Gastrocnemius medialis (tissue), 4 donors: ENCODE data around the gene GABARAPL2. TPM values are rescaled to one million over a fixed set of nuclear protein-coding genes. Genes with fewer than 3 reads are reported as not detected.
A peak's percentile ranks its signal among the peaks of the same experiment; 100 is the strongest.

ENCODE experiments used
- ATAC-seq, 2 donors: fragments of 150-250 bp; one replicate each; pipeline ENCODE4 v1.9.1; 2016
- DNase-seq, 2 donors: peaks; one replicate each; pipeline ENCODE4 v3.0.0-alpha.2; 2019
- H3K27ac ChIP-seq, 4 donors: fragments of 200-600 bp; sonication (generic); 1 replicate in 1 of 4; 2 replicates in 3 of 4; pipeline ENCODE4 v1.5.1; 2016 to 2018; ENCODE audit warnings: mild to moderate bottlenecking in 2 of 4, moderate library complexity in 1 of 4
- H3K27me3 ChIP-seq, 3 donors: fragments of 200-600 bp; sonication (generic) in 2 of 3; 1 replicate in 1 of 3; 2 replicates in 2 of 3; pipeline versions ENCODE4 v1.5.1 to v1.6.0; 2016 to 2019; ENCODE audit warnings: mild to moderate bottlenecking in 1 of 3, moderate library complexity in 1 of 3
- H3K36me3 ChIP-seq, 2 donors: fragments of 200-600 bp; sonication (generic) in 1 of 2; one replicate each; pipeline ENCODE4 v1.5.1; 2017 to 2018
- H3K4me1 ChIP-seq, 2 donors: fragments of 200-600 bp; sonication (generic) in 1 of 2; one replicate each; pipeline ENCODE4 v1.5.1; 2016 to 2017; ENCODE audit warnings: mild to moderate bottlenecking in 2 of 2
- H3K4me3 ChIP-seq, 4 donors: fragments of 200-600 bp; sonication (generic) in 3 of 4; 1 replicate in 1 of 4; 2 replicates in 3 of 4; pipeline ENCODE4 v1.5.1; 2016 to 2019; ENCODE audit warnings: mild to moderate bottlenecking in 2 of 4
- H3K9me3 ChIP-seq, 3 donors: fragments of 200-600 bp; sonication (generic) in 2 of 3; 1 replicate in 1 of 3; 2 replicates in 2 of 3; pipeline ENCODE4 v1.5.1; 2016 to 2019
- CTCF ChIP-seq, 5 experiments: fragments of 450-650 bp in 3 of 5; fragments of 200-600 bp in 2 of 5; sonication (generic) in 2 of 5; IDR thresholded peaks in 4 of 5; conservative IDR thresholded peaks in 1 of 5; 1 replicate in 4 of 5; 2 replicates in 1 of 5; pipeline ENCODE4 v1.5.1; 2016 to 2019; ENCODE audit warnings: antibody characterized with exemption in 5 of 5, mild to moderate bottlenecking in 3 of 5, moderate library complexity in 3 of 5
- POLR2A ChIP-seq, 2 donors: fragments of 450-650 bp; IDR thresholded peaks; one replicate each; pipeline ENCODE4 v1.6.1; 2017; ENCODE audit warnings: antibody characterized with exemption in 2 of 2, mild to moderate bottlenecking in 2 of 2, moderate library complexity in 2 of 2
- in situ Hi-C, 4 donors: fragments of 200-750 bp; cut with MboI; loops; one replicate each; pipeline versions ENCODE4 v1.15.0 to v1.8.0; 2017; ENCODE audit warnings: low sequenced_read_pairs in 4 of 4
- intact Hi-C: fragments of 100-400 bp; cut with DNase I; formaldehyde crosslinking; loops from one replicate; pipeline ENCODE4 v1.15.1; 2023; ENCODE audit warnings: low total_unique reads
- total RNA-seq, 4 donors: library from RNA; depleted of rRNA; stranded (reverse); fragments of >200 nt; gene quantifications; one replicate each; pipeline versions ENCODE4 v1.1.0 to v1.2.3, GENCODE V29; 2016

The GABARAPL2 gene
- total RNA-seq, 4 donors from 2014 or later, result 92.2 to 137 (median 117) TPM

DNA sequence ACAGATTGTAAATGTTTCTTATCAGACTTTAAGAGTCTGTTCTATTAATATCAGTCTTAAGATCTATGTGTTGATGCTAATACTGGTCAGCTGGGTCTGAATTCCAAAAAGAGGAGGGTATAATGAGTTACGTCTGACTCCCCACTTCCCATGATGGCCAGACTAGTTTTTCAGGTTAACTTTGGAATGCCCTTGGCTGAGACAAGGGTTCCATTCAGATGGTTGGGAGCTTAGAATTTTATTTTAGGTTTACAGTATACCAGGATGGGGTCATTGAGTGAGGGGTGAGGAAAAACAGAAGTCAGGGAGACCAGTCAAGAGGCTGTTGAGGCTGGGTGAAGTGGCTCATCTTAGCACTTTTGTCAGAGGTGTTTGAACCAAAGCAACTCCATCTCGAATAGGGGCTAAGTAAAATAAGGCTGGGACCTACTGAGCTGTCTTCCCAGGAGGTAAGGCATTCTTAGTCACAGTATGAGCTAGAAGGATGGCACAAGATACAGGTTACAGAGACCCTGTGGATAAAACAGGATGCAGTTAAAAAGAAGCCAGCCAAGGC is 7.3 kb upstream of the GABARAPL2 start:
- ATAC-seq (no peak), DNase-seq (no peak)
- H3K36me3 ChIP-seq, result no peaks in the 10 kb centered on the region
- intact Hi-C loops (loop anchor here (5.0 to 10.0 kb wide), 2 partner anchors 42 to 414 kb away; partner anchors contain the start of gene ZFP1), in situ Hi-C loops (no loop called here)
- TF ChIP-seq CTCF (IDR thresholded peaks at IDR 0.05 in 4 of 5, conservative IDR thresholded peaks at IDR 0.05 in 1 of 5), result no peak
- no peak for TF ChIP-seq POLR2A (IDR thresholded peaks at IDR 0.05)
- H3K27ac ChIP-seq, result no peak overlapping the region
- peaks cover 8 to 14% of the 10 kb centered on the region in 2 donors for H3K4me1 ChIP-seq
- H3K4me3 ChIP-seq, result no peak overlapping the region
- H3K27me3 ChIP-seq, result no peaks in the 10 kb centered on the region
- H3K9me3 ChIP-seq, result no peaks in the 10 kb centered on the region

DNA sequence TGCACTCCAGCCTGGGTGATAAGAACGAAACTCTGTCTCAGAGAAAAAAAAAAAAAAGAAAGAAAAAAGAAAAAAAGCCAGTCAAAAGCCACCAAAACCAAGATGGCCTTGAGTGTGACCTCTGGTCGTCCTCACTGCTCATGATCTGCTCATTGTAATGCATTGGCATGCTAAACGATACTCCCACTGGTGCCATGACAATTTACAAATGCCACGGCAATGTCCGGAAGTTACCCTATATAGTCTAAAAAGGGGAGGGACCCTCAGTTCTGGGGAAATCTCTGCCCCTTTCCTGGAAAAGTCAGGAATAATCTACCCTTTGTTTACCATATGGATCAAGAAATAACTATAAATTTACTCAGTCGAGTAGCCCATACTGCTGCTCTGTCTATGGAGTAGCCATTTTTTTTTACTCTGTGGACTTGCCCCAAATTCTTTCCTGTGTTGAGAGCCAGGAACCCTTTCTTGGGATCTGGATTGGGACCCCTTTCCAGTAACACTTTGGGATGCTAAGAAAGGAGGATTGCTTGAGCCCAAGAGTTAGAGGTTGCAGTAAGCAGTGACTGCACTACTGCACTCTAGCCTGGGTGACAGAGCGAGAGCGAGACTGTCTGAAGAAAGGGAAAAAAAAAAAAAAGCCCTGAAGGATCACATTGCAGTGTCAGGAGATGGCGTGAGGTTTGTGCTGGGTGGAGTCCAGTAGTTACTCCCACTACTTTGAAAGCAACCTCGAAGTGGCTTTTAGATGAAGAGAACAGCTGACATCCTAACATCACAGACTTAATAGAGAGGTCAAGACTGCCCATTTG is 6.4 kb upstream of the GABARAPL2 start:
- Histone ChIP-seq H3K4me1 (peaks cover 6 to 9% of the 10 kb centered on the region in 2 donors), H3K9me3 (no peaks in the 10 kb centered on the region), H3K27me3 (no peaks in the 10 kb centered on the region), H3K36me3 (no peaks in the 10 kb centered on the region), H3K27ac (no peak overlapping the region), H3K4me3 (no peak overlapping the region)
- in situ Hi-C loops, result loop anchor here in 1 of 4 donors (10.0 kb wide), 1 partner anchor 65 kb away; the partner anchor contains the start of gene ADAT1
- no peak for TF ChIP-seq POLR2A (IDR thresholded peaks at IDR 0.05)
- TF ChIP-seq CTCF (IDR thresholded peaks at IDR 0.05 in 4 of 5, conservative IDR thresholded peaks at IDR 0.05 in 1 of 5), result no peak
- peak in 1 of 2 donors; percentile 11 for ATAC-seq
- intact Hi-C loops, result loop anchor here (5.0 to 10.0 kb wide), 2 partner anchors 42 to 415 kb away; partner anchors contain the start of gene ZFP1
- peak in 1 of 2 donors; percentile 47 for DNase-seq

GRCh38 chr16:75565640-75566039 is 539 bp upstream of the GABARAPL2 start:
- ATAC-seq (peak in 1 of 2 donors; percentile 21), DNase-seq (no peak)
- in situ Hi-C loops (loop anchor here in 1 of 4 donors (10.0 kb wide), 1 partner anchor 59 kb away; the partner anchor contains the start of gene ADAT1), intact Hi-C loops (loop anchor here (1.0 to 5.0 kb wide), 4 partner anchors 49 to 103 kb away; partner anchors contain the start of genes ADAT1, KARS1, TERF2IP and TMEM170A)
- peaks cover 0 to 26% of the 10 kb centered on the region in 2 donors for H3K36me3 ChIP-seq
- peak overlapping the region; percentile 89 to 98 (median 96) for H3K4me3 ChIP-seq
- peak overlapping the region; percentile 81 to 92 (median 86) for H3K27ac ChIP-seq
- H3K27me3 ChIP-seq, result no peaks in the 10 kb centered on the region
- TF ChIP-seq POLR2A (IDR thresholded peaks at IDR 0.05) (no peak), CTCF (IDR thresholded peaks at IDR 0.05 in 4 of 5, conservative IDR thresholded peaks at IDR 0.05 in 1 of 5) (no peak)
- H3K9me3 ChIP-seq, result no peaks in the 10 kb centered on the region
- peaks cover 32 to 48% of the 10 kb centered on the region in 2 donors for H3K4me1 ChIP-seq

- DNase-seq (no peak), ATAC-seq (no peak)
- Histone ChIP-seq H3K36me3 (peaks cover 0 to 31% of the 10 kb centered on the region in 2 donors), H3K27me3 (no peaks in the 10 kb centered on the region), H3K9me3 (no peaks in the 10 kb centered on the region), H3K4me3 (peak overlapping the region; percentile 89 to 98 (median 96)), H3K27ac (peak overlapping the region; percentile 81 to 92 (median 86)), H3K4me1 (peaks cover 34 to 54% of the 10 kb centered on the region in 2 donors)
- no peak for TF ChIP-seq POLR2A (IDR thresholded peaks at IDR 0.05)
- in situ Hi-C loops, result loop anchor here in 1 of 4 donors (10.0 kb wide), 1 partner anchor 58 kb away; the partner anchor contains the start of gene ADAT1
- intact Hi-C loops, result loop anchor here (1.0 to 5.0 kb wide), 4 partner anchors 50 to 105 kb away; partner anchors contain the start of genes ADAT1, KARS1, TERF2IP and TMEM170A
These were observed 628 bp downstream of the GABARAPL2 start for GRCh38 chr16:75566758-75567255.
